Effector memory CD8-positive, alpha-beta T cell (primary cell): ENCODE data around the gene MYO7A.
A peak's percentile ranks its signal among the peaks of the same experiment; 100 is the strongest.

ENCODE experiments used
- ATAC-seq: fragments of 150-1000 bp; cut with Tn5 transposase; replicated peaks from 2 replicates; pipeline ENCODE4 v1.10.0; 2021; ENCODE audit warnings: mild to moderate bottlenecking, moderate library complexity
- DNase-seq, 3 experiments: peaks; one replicate each; pipeline ENCODE4 v3.0.0; 2021
- H3K27ac Mint-ChIP-seq, 2 donors: one replicate each; pipeline ENCODE4 v1.8.0; 2022; ENCODE audit warnings: mild to moderate bottlenecking in 2 of 2, mixed read lengths in 2 of 2, moderate library complexity in 2 of 2
- H3K27me3 Mint-ChIP-seq, 2 donors: one replicate each; pipeline ENCODE4 v1.8.0; 2022; ENCODE audit warnings: mixed read lengths in 2 of 2
- H3K36me3 Mint-ChIP-seq: one replicate; pipeline ENCODE4 v1.8.0; 2022; ENCODE audit warnings: mild to moderate bottlenecking, moderate library complexity, mixed read lengths; ENCODE audit not compliant: insufficient read depth
- H3K4me1 Mint-ChIP-seq, 2 donors: one replicate each; pipeline ENCODE4 v1.8.0; 2022; ENCODE audit warnings: low read depth in 2 of 2, mixed read lengths in 2 of 2
- H3K4me3 Mint-ChIP-seq, 2 donors: one replicate each; pipeline ENCODE4 v1.8.0; 2022; ENCODE audit warnings: mild to moderate bottlenecking in 2 of 2, mixed read lengths in 2 of 2, moderate library complexity in 2 of 2
- H3K9me3 Mint-ChIP-seq, 2 donors: one replicate each; pipeline ENCODE4 v1.8.0; 2022; ENCODE audit warnings: mixed read lengths in 2 of 2

The MYO7A gene

GRCh38 chr11:77122576-77123212 is 5.4 kb upstream of the MYO7A start:
- Mint-ChIP-seq H3K36me3 (no peaks in the 10 kb centered on the region), H3K9me3 (no peaks in the 10 kb centered on the region), H3K27me3 (peaks cover 4 to 16% of the 10 kb centered on the region in 2 donors), H3K4me3 (no peak overlapping the region), H3K4me1 (peaks cover 10 to 15% of the 10 kb centered on the region in 2 donors), H3K27ac (no peak overlapping the region)
- no peak for ATAC-seq
- no peak for DNase-seq

- H3K27ac Mint-ChIP-seq = no peak overlapping the region
- no peaks in the 10 kb centered on the region for H3K9me3 Mint-ChIP-seq
- ATAC-seq (no peak), DNase-seq (no peak)
- no peaks in the 10 kb centered on the region for H3K36me3 Mint-ChIP-seq
- no peak overlapping the region for H3K4me3 Mint-ChIP-seq
- peaks cover 4 to 21% of the 10 kb centered on the region in 2 donors for H3K27me3 Mint-ChIP-seq
- peaks cover 10 to 19% of the 10 kb centered on the region in 2 donors for H3K4me1 Mint-ChIP-seq
Observed at GRCh38 chr11:77123591-77123990, 4.5 kb upstream of the MYO7A start.

- no peaks in the 10 kb centered on the region for H3K36me3 Mint-ChIP-seq
- peaks cover 4 to 21% of the 10 kb centered on the region in 2 donors for H3K27me3 Mint-ChIP-seq
- DNase-seq (no peak), ATAC-seq (no peak)
- H3K4me1 Mint-ChIP-seq = peaks cover 10 to 19% of the 10 kb centered on the region in 2 donors
- H3K4me3 Mint-ChIP-seq = no peak overlapping the region
- no peak overlapping the region for H3K27ac Mint-ChIP-seq
- no peaks in the 10 kb centered on the region for H3K9me3 Mint-ChIP-seq
Observed at GRCh38 chr11:77124041-77124440, 4.0 kb upstream of the MYO7A start.

GRCh38 chr11:77124488-77124887 is 3.6 kb upstream of the MYO7A start:
- no peak overlapping the region for H3K4me3 Mint-ChIP-seq
- no peak for DNase-seq
- peaks cover 10 to 19% of the 10 kb centered on the region in 2 donors for H3K4me1 Mint-ChIP-seq
- no peak for ATAC-seq
- peaks cover 4 to 21% of the 10 kb centered on the region in 2 donors for H3K27me3 Mint-ChIP-seq
- H3K36me3 Mint-ChIP-seq = no peaks in the 10 kb centered on the region
- no peaks in the 10 kb centered on the region for H3K9me3 Mint-ChIP-seq
- H3K27ac Mint-ChIP-seq = no peak overlapping the region

- no peak for DNase-seq
- ATAC-seq = no peak
- H3K27me3 Mint-ChIP-seq = peaks cover 4 to 21% of the 10 kb centered on the region in 2 donors
- H3K4me3 Mint-ChIP-seq = no peak overlapping the region
- H3K4me1 Mint-ChIP-seq = peaks cover 10 to 19% of the 10 kb centered on the region in 2 donors
- no peaks in the 10 kb centered on the region for H3K36me3 Mint-ChIP-seq
- no peak overlapping the region for H3K27ac Mint-ChIP-seq
- no peaks in the 10 kb centered on the region for H3K9me3 Mint-ChIP-seq
Observed at GRCh38 chr11:77125191-77125590, 2.9 kb upstream of the MYO7A start.

- no peaks in the 10 kb centered on the region for H3K36me3 Mint-ChIP-seq
- peaks cover 10 to 19% of the 10 kb centered on the region in 2 donors for H3K4me1 Mint-ChIP-seq
- no peak overlapping the region for H3K27ac Mint-ChIP-seq
- H3K4me3 Mint-ChIP-seq = peak overlapping the region in 1 of 2 donors; percentile 46
- H3K27me3 Mint-ChIP-seq = peaks cover 4 to 21% of the 10 kb centered on the region in 2 donors
- no peak for DNase-seq
- ATAC-seq = no peak
- no peaks in the 10 kb centered on the region for H3K9me3 Mint-ChIP-seq
Observed at GRCh38 chr11:77125695-77126094, 2.4 kb upstream of the MYO7A start.

GRCh38 chr11:77126156-77126775 is 1.8 kb upstream of the MYO7A start:
- peaks cover 10 to 13% of the 10 kb centered on the region in 2 donors for H3K4me1 Mint-ChIP-seq
- DNase-seq (no peak), ATAC-seq (no peak)
- H3K4me3 Mint-ChIP-seq = peak overlapping the region; percentile 46 to 73
- H3K27ac Mint-ChIP-seq = no peak overlapping the region
- H3K9me3 Mint-ChIP-seq = no peaks in the 10 kb centered on the region
- H3K36me3 Mint-ChIP-seq = no peaks in the 10 kb centered on the region
- H3K27me3 Mint-ChIP-seq = peaks cover 4 to 21% of the 10 kb centered on the region in 2 donors

GRCh38 chr11:77126861-77127234 is 1.2 kb upstream of the MYO7A start:
- H3K27ac Mint-ChIP-seq = peak overlapping the region in 1 of 2 donors; percentile 83
- no peak for ATAC-seq
- H3K4me3 Mint-ChIP-seq = peak overlapping the region; percentile 46 to 73
- H3K9me3 Mint-ChIP-seq = no peaks in the 10 kb centered on the region
- no peak for DNase-seq
- peaks cover 10 to 13% of the 10 kb centered on the region in 2 donors for H3K4me1 Mint-ChIP-seq
- H3K27me3 Mint-ChIP-seq = peaks cover 4 to 21% of the 10 kb centered on the region in 2 donors
- H3K36me3 Mint-ChIP-seq = no peaks in the 10 kb centered on the region

- Mint-ChIP-seq H3K9me3 (no peaks in the 10 kb centered on the region), H3K4me1 (peaks cover 10 to 13% of the 10 kb centered on the region in 2 donors), H3K27me3 (peaks cover 4 to 21% of the 10 kb centered on the region in 2 donors), H3K27ac (peak overlapping the region in 1 of 2 donors; percentile 83), H3K36me3 (no peaks in the 10 kb centered on the region), H3K4me3 (peak overlapping the region; percentile 46 to 73)
- peak; percentile 83 for ATAC-seq
- peak; percentile 53 to 64 (median 58) for DNase-seq
Observed at GRCh38 chr11:77127235-77127911, 673 bp upstream of the MYO7A start.

GRCh38 chr11:77129069-77129841 is 1.2 kb downstream of the MYO7A start:
- H3K27me3 Mint-ChIP-seq = peaks cover 4 to 21% of the 10 kb centered on the region in 2 donors
- H3K4me1 Mint-ChIP-seq = peaks cover 10 to 13% of the 10 kb centered on the region in 2 donors
- no peak for ATAC-seq
- no peaks in the 10 kb centered on the region for H3K9me3 Mint-ChIP-seq
- H3K4me3 Mint-ChIP-seq = no peak overlapping the region
- H3K36me3 Mint-ChIP-seq = no peaks in the 10 kb centered on the region
- no peak for DNase-seq
- H3K27ac Mint-ChIP-seq = no peak overlapping the region

GRCh38 chr11:77129842-77130756 is 2.1 kb downstream of the MYO7A start:
- no peaks in the 10 kb centered on the region for H3K9me3 Mint-ChIP-seq
- peaks cover 10 to 13% of the 10 kb centered on the region in 2 donors for H3K4me1 Mint-ChIP-seq
- no peaks in the 10 kb centered on the region for H3K36me3 Mint-ChIP-seq
- DNase-seq (no peak), ATAC-seq (no peak)
- no peak overlapping the region for H3K4me3 Mint-ChIP-seq
- no peak overlapping the region for H3K27ac Mint-ChIP-seq
- peaks cover 4 to 21% of the 10 kb centered on the region in 2 donors for H3K27me3 Mint-ChIP-seq

- H3K27me3 Mint-ChIP-seq = peaks cover 4 to 20% of the 10 kb centered on the region in 2 donors
- H3K9me3 Mint-ChIP-seq = no peaks in the 10 kb centered on the region
- DNase-seq (no peak), ATAC-seq (no peak)
- H3K4me3 Mint-ChIP-seq = no peak overlapping the region
- H3K4me1 Mint-ChIP-seq = peaks cover 10 to 13% of the 10 kb centered on the region in 2 donors
- H3K27ac Mint-ChIP-seq = peak overlapping the region in 1 of 2 donors; percentile 75
- no peaks in the 10 kb centered on the region for H3K36me3 Mint-ChIP-seq
Observed at GRCh38 chr11:77130763-77131513, 2.9 kb downstream of the MYO7A start.
